ENCODE measurements around the gene MGLL.
"Not testable (repeated sequence)": the region's sequence is repeated elsewhere in the genome, so short reads cannot be mapped to it uniquely, and the experiment has no call there.

MGLL gene

GRCh38 chr3:127719369-127719768 lies 102.9 kb downstream of the MGLL start:
- no peak for DNase-seq

GRCh38 chr3:127718916-127719290 lies 103.4 kb downstream of the MGLL start:
- no peak for DNase-seq

- DNase-seq, result no peak
Measured at GRCh38 chr3:127718245-127718915, 103.9 kb downstream of the MGLL start.

- no peak for DNase-seq
Measured at GRCh38 chr3:127717357-127718244, 104.7 kb downstream of the MGLL start.

- no peak for DNase-seq
Measured at GRCh38 chr3:127716384-127716783, 105.9 kb downstream of the MGLL start.

- no peak for DNase-seq
Measured at GRCh38 chr3:127715532-127715931, 106.8 kb downstream of the MGLL start.

GRCh38 chr3:127714866-127715265 lies 107.4 kb downstream of the MGLL start:
- no peak for DNase-seq

- no peak for DNase-seq
Measured at GRCh38 chr3:127714125-127714571, 108.2 kb downstream of the MGLL start.

- DNase-seq, result no peak
Measured at GRCh38 chr3:127712881-127713771, 109.2 kb downstream of the MGLL start.

GRCh38 chr3:127712461-127712860 lies 109.9 kb downstream of the MGLL start:
- DNase-seq, result no peak

- DNase-seq, result no peak
Measured at GRCh38 chr3:127711896-127712295, 110.4 kb downstream of the MGLL start.

- DNase-seq, result no peak
Measured at GRCh38 chr3:127711021-127711695, 111.2 kb downstream of the MGLL start.

- DNase-seq, result no peak
Measured at GRCh38 chr3:127710155-127710941, 112.0 kb downstream of the MGLL start.

- DNase-seq, result no peak
Measured at GRCh38 chr3:127709320-127710060, 112.8 kb downstream of the MGLL start.

GRCh38 chr3:127708837-127709236 lies 113.5 kb downstream of the MGLL start:
- no peak for DNase-seq

GRCh38 chr3:127707851-127708411 lies 114.4 kb downstream of the MGLL start:
- no peak for DNase-seq

- no peak for DNase-seq
Measured at GRCh38 chr3:127706785-127707351, 115.4 kb downstream of the MGLL start.

- DNase-seq, result no peak
Measured at GRCh38 chr3:127706312-127706711, 116.0 kb downstream of the MGLL start.

GRCh38 chr3:127704840-127705239 lies 117.5 kb downstream of the MGLL start:
- not testable (repeated sequence) for DNase-seq

- no peak for DNase-seq
Measured at GRCh38 chr3:127702151-127702578, 120.2 kb downstream of the MGLL start.

All from activated CD4-positive, alpha-beta T cell treated with anti-CD3 and anti-CD28 coated beads, Interleukin-10, Interleukin-2, amounts not matched to agents 100 ng/mL and 50 ng/mL, durations not matched to agents 16 hours and 8 hours (primary cell).